Large intestine (tissue), 3 donors: ENCODE measurements around the gene GTF2H1. TPM values are rescaled to one million over a fixed set of nuclear protein-coding genes. Genes with fewer than 3 reads are reported as not detected.
"Not testable (repeated sequence)": the region's sequence is repeated elsewhere in the genome, so short reads cannot be mapped to it uniquely, and the experiment has no call there.

Experiments
- DNase-seq, 2 donors: peaks; one replicate each; pipeline versions ENCODE4 v3.0.0 to v3.0.0-alpha.2; 2013
- H3K27ac ChIP-seq: one replicate; pipeline ENCODE4 v1.5.1; 2013; ENCODE audit warnings: low read length
- H3K27me3 ChIP-seq: 2 replicates; pipeline ENCODE4 v1.6.1; 2013; ENCODE audit warnings: low read length; ENCODE audit not compliant: control insufficient read depth, insufficient read depth
- H3K36me3 ChIP-seq: 2 replicates; pipeline ENCODE4 v1.6.1; 2013; ENCODE audit warnings: low read length; ENCODE audit not compliant: control insufficient read depth, insufficient read depth
- H3K4me1 ChIP-seq: one replicate; pipeline ENCODE4 v1.6.1; 2013; ENCODE audit warnings: low read length; ENCODE audit not compliant: control insufficient read depth, insufficient read depth
- H3K4me3 ChIP-seq: one replicate; pipeline ENCODE4 v1.5.1; 2013; ENCODE audit warnings: low read length
- H3K9me3 ChIP-seq: one replicate; pipeline ENCODE4 v1.6.1; 2013; ENCODE audit warnings: mild to moderate bottlenecking, low read depth, low read length, moderate library complexity; ENCODE audit not compliant: control insufficient read depth
- WGBS: methylation state at CpG from one replicate; pipeline ENCODE4 v1.1.5; 2013; ENCODE audit warnings: low lambda C conversion rate; ENCODE audit not compliant: insufficient coverage; 5-methylcytosine and 5-hydroxymethylcytosine counted together
- polyA plus RNA-seq: library from polyadenylated mRNA; unstranded; fragments of 120-200 nt; gene quantifications from one replicate; pipeline ENCODE4 v1.2.1, GENCODE V29; 2013

The GTF2H1 gene
- polyA plus RNA-seq, 1 donor, result 64.5 TPM

DNA sequence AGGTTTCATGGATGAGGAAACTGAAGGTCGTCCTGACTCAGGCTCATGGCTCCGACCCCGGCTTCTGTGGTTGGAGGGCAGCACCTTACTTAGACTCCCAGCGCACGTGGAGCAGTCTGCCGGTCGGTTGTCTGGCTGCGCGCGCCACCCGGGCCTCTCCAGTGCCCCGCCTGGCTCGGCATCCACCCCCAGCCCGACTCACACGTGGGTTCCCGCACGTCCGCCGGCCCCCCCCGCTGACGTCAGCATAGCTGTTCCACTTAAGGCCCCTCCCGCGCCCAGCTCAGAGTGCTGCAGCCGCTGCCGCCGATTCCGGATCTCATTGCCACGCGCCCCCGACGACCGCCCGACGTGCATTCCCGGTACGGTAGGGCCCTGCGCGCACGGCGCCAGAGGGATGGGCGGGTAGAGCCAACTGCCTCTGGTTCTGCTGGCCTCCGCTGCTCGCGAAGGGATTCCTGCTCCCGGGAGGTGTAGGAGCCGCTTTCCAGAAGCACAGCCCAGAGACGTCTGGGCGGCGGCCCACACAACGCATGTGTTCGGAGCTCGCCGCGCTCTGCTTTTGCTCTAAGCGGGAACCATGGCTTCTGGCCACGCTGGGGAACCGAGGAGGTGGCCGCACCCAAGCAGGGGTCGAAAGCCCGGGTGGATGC is 72.0 kb downstream of the GTF2H1 start, which contains the start of gene LDHA:
TSS of gene LDHA (plus strand) at position 289 of the 653 bp plus-strand sequence. CDS start 2,280 bp downstream, outside the sequence.
- Histone ChIP-seq H3K4me1 (peaks cover 12% of the 10 kb centered on the region), H3K27ac (peak within 1 kb of the TSS; percentile 99), H3K9me3 (no peaks in the 10 kb centered on the region), H3K4me3 (peak within 1 kb of the TSS; percentile 94), H3K27me3 (no peaks in the 10 kb centered on the region), H3K36me3 (peaks cover 19% of the 10 kb centered on the region)
- peak; percentile 97 to 98 for DNase-seq
- WGBS, result no CpG with 5 or more reads among the region's 60 CpGs

DNA sequence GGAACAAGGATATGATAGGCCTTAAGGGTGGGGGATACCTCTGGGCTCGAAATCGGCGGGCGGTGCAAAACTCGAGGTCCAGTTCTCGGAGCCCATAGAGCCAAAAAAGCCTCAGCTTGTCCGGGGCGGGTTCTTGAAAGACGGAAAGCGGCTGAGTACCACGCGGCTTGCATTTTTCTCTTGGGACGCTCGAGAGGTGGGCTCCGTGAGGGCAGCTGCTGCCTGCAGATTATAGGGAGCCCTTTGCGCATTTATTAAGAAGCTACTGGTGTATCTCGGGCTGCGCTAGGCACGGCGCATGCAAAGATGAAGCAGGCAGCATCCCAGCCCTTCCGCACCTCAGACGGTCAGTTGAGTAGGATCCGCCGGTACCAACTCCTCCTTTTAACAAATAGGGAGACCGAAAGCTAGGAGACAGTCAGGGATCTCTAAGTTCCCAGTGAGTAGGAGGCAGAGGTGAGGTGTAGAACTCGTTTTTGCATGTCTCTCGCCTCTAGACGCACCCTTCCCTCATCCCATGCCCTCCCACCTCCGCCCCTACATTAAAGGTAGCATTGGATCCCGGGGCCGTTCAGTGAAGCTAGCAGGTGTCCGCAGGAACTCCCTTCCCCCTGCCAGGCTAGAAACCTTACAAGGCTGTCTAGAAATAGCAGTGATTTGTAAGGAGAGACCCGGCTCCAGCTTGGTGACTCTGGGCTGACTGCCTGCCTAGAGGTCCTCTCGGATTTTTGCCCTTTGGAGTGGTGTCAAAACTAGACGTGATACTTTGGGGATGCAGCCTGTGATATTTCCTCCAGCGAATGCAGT is 72.8 kb downstream of the GTF2H1 start:
- no peaks in the 10 kb centered on the region for H3K27me3 ChIP-seq
- peaks cover 27% of the 10 kb centered on the region for H3K36me3 ChIP-seq
- WGBS, result no CpG with 5 or more reads among the region's 36 CpGs
- H3K9me3 ChIP-seq, result no peaks in the 10 kb centered on the region
- DNase-seq, result peak in 1 of 2 donors; percentile 47
- H3K4me3 ChIP-seq, result peak overlapping the region; percentile 94
- H3K27ac ChIP-seq, result peak overlapping the region; percentile 99
- H3K4me1 ChIP-seq, result peaks cover 12% of the 10 kb centered on the region

DNA sequence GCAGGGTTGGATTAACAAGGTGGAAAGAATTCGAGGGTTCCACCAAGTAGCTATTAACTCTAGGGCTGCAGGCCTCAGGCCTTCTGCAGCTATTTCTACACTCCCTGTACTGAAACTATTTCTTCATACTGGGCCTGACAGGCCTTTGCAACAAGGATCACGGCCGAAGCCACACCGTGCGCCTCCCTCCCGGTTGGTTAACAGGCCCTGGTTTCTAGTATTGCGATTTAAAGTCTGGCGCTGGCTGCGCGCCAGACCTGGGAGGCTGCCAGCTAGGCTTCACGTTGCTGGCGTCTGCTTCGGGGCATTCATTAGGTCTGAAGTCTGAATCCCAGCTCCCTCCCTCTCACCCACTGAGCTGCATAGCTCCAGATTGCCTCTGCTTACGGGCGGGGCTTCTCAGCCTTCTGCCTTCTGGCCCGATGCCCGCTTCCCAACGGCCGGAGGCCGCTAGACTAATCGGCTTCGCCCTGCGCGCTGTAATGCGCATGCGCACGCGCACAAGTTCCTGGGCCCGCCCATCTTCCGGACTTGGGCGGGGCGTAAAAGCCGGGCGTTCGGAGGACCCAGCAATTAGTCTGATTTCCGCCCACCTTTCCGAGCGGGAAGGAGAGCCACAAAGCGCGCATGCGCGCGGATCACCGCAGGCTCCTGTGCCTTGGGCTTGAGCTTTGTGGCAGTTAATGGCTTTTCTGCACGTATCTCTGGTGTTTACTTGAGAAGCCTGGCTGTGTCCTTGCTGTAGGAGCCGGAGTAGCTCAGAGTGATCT is 73.6 kb downstream of the GTF2H1 start:
- H3K27ac ChIP-seq, result peak overlapping the region; percentile 99
- H3K9me3 ChIP-seq, result no peaks in the 10 kb centered on the region
- H3K36me3 ChIP-seq, result peaks cover 34% of the 10 kb centered on the region
- peaks cover 12% of the 10 kb centered on the region for H3K4me1 ChIP-seq
- H3K4me3 ChIP-seq, result peak overlapping the region; percentile 94
- no peaks in the 10 kb centered on the region for H3K27me3 ChIP-seq
- no CpG with 5 or more reads among the region's 46 CpGs for WGBS
- peak; percentile 100 for DNase-seq

DNA sequence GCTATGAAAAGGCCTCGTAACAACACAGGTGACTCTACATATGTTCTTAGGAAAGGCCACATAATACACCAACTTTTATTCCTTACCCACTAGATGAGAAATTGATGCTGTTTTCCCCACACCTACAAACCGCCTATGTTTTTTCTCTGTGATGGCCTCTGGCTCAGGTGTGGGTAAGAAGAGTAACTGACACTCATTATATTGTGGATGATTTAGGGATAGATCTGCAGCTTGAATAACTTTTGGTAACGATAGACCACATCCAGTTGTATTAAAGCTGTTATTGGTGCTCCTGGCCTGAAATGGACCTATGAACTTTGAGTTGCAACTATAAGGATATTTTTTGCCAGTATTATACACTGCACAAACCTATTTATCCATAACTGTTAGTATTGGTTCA is 75.6 kb downstream of the GTF2H1 start:
- Histone ChIP-seq H3K4me3 (no peak overlapping the region), H3K27ac (no peak overlapping the region), H3K36me3 (peaks cover 48% of the 10 kb centered on the region), H3K4me1 (peaks cover 12% of the 10 kb centered on the region), H3K27me3 (no peaks in the 10 kb centered on the region), H3K9me3 (no peaks in the 10 kb centered on the region)
- no peak for DNase-seq
- WGBS, result no CpG with 5 or more reads among the region's 3 CpGs

DNA sequence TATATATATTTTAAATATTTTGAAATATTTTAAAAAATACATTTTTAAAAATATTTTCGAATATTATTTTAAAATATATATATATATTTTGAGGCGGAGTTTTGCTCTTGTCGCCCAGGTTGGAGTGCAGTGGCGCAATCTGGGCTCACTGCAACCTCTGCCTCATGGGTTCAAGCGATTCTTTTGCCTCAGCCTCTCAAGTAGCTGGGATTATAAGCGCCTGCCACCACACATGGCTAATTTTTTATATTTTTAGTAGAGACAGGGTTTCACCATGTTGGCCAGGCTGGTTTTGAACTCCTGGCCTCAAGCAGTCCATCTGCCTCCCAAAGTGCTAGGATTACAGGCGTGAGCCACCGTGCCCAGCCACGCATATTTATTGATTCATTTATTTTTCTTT is 78.7 kb downstream of the GTF2H1 start:
- peaks cover 73% of the 10 kb centered on the region for H3K36me3 ChIP-seq
- H3K27ac ChIP-seq, H3K4me3 ChIP-seq, H3K4me1 ChIP-seq, H3K9me3 ChIP-seq, DNase-seq, H3K27me3 ChIP-seq: not testable (repeated sequence)
- WGBS, result no CpG with 5 or more reads among the region's 9 CpGs

DNA sequence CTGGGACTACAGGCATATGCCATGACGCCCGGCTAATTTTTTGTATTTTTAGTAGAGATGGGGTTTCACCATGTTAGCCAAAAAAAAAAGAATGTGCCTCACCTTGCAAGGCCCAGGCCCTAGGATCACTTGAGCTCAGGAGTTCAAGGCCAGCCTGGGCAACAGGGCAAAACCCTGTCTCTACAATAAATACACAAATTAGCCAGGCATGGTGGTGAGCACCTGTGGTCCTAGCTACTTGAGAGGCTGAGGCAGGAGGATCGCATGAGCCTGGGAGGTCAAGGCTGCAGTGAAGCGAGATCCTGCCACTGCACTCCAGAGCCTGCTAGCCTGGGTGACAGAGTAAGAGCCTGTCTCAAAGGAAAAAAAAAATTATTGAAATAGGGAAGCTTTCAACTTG is 81.7 kb downstream of the GTF2H1 start:
- Histone ChIP-seq H3K4me3 (no peak overlapping the region), H3K9me3 (no peaks in the 10 kb centered on the region), H3K36me3 (peaks cover 77% of the 10 kb centered on the region), H3K27me3 (no peaks in the 10 kb centered on the region), H3K27ac (no peak overlapping the region), H3K4me1 (no peaks in the 10 kb centered on the region)
- no CpG with 5 or more reads among the region's 4 CpGs for WGBS
- no peak for DNase-seq

DNA sequence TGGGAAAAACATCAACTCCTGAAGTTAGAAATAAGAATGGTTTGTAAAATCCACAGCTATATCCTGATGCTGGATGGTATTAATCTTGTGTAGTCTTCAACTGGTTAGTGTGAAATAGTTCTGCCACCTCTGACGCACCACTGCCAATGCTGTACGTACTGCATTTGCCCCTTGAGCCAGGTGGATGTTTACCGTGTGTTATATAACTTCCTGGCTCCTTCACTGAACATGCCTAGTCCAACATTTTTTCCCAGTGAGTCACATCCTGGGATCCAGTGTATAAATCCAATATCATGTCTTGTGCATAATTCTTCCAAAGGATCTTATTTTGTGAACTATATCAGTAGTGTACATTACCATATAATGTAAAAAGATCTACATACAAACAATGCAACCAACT is 85.0 kb downstream of the GTF2H1 start:
- H3K27ac ChIP-seq, result not testable (repeated sequence)
- WGBS, result no CpG with 5 or more reads among the region's 3 CpGs

DNA sequence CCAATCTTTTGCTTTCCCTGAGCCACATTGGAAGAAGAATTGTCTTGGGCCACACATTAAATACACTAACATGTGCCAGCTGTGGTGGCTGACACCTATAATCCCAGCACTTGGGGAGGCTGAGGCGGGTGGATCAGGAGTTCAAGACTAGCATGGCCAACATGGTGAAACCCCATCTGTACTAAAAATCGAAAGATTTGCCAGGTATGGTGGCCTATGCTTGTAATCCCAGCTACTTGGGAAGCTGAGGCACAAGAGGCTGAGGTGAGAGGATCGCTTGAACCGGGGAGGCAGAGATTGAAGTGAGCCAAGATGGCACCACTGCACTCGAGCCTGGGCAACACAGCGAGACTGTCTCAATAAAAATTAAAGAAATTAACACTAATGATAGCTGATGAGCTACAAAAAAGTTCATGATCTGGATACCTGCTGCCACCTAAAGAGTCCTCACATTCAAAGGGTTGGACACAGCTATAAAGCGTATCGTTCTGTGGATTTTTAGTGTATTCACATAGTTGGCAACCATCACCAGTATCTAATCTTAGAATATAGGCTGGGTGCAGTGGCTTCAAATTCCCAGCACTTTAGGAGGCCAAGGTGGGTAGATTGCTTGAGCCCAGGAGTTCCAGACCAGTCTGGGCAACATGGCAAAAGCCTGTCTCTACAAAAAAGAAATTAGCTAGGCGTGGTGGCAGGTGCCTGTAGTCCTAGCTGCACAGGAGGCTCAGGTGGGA is 86.4 kb downstream of the GTF2H1 start:
- H3K4me3 ChIP-seq, result no peak overlapping the region
- H3K27ac ChIP-seq, result no peak overlapping the region
- H3K9me3 ChIP-seq, result peaks cover 2% of the 10 kb centered on the region
- WGBS, result no CpG with 5 or more reads among the region's 9 CpGs
- no peak for DNase-seq
- H3K36me3 ChIP-seq, result peaks cover 40% of the 10 kb centered on the region
- H3K27me3 ChIP-seq, result peaks cover 3% of the 10 kb centered on the region
- H3K4me1 ChIP-seq, result peaks cover 3% of the 10 kb centered on the region

More for the DNA sequence above, 85.0 kb downstream of the GTF2H1 start:
- peaks cover 50% of the 10 kb centered on the region for H3K36me3 ChIP-seq
- not testable (repeated sequence) for H3K27me3 ChIP-seq, H3K9me3 ChIP-seq, H3K4me3 ChIP-seq, H3K4me1 ChIP-seq
- DNase-seq, result peak; percentile 3 to 42

DNA sequence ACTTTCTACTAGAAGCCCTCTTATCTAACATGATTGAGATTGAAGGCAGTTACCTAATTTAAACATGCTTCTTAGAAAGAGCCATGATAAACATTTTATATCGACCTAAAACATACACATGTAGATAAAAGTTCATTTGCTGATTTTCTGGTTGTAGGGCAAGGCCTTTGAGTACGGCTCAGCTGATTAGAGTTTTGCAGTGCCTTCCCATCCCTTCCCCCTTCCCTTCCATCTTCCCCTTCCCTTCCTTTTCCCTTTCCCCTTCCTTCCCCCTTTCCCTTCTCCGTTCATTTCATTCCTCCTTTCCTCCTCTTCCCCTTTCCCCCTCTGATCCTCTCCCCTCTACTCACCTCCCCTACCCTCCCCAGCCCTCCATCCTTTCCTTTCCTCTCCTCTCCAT is 94.1 kb downstream of the GTF2H1 start:
- H3K4me1 ChIP-seq, result peaks cover 3% of the 10 kb centered on the region
- H3K9me3 ChIP-seq, result peaks cover 2% of the 10 kb centered on the region
- H3K27ac ChIP-seq, result no peak overlapping the region
- DNase-seq, result no peak
- peaks cover 3% of the 10 kb centered on the region for H3K27me3 ChIP-seq
- no peaks in the 10 kb centered on the region for H3K36me3 ChIP-seq
- no peak overlapping the region for H3K4me3 ChIP-seq
- WGBS, result 67% methylated on average over 1 of the region's 3 CpGs
